ENCODE data around the gene EDA.

DNA sequence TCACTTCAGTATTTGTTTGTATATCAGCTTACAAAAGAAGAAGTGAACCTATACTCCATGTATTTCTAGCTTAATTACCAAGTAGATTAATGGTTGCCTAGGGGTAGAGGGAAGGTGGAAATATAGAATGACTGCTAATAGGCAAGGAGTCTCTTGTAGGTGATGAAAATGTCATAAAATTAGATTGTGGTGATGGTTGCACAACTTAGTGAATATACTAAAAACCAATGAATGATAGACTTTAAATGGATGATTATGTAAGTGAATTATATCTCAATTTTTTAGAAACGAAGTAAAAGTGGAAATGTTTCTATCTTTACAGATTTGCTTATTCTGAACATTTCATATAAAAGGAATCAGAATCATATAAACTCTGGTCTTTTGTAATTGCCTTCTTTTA, 268.3 kb downstream of the EDA start:
- TF ChIP-seq, protein P1, sequence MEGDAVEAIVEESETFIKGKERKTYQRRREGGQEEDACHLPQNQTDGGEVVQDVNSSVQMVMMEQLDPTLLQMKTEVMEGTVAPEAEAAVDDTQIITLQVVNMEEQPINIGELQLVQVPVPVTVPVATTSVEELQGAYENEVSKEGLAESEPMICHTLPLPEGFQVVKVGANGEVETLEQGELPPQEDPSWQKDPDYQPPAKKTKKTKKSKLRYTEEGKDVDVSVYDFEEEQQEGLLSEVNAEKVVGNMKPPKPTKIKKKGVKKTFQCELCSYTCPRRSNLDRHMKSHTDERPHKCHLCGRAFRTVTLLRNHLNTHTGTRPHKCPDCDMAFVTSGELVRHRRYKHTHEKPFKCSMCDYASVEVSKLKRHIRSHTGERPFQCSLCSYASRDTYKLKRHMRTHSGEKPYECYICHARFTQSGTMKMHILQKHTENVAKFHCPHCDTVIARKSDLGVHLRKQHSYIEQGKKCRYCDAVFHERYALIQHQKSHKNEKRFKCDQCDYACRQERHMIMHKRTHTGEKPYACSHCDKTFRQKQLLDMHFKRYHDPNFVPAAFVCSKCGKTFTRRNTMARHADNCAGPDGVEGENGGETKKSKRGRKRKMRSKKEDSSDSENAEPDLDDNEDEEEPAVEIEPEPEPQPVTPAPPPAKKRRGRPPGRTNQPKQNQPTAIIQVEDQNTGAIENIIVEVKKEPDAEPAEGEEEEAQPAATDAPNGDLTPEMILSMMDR (conservative IDR thresholded peaks at IDR 0.05), result no peak
- TF ChIP-seq ZFX (IDR thresholded peaks at IDR 0.05), result no peak
